HUDEP-2 (cell line): ENCODE measurements around the gene AMFR.
A peak's percentile ranks its signal among the peaks of the same experiment; 100 is the strongest.

ENCODE experiments used
- DNase-seq, 76 experiments: peaks; one replicate each; lab custom pipeline; 2025; ENCODE audit not compliant: unreplicated experiment in 76 of 76; lab: John Stamatoyannopoulos, UW

AMFR gene

GRCh38 chr16:56424791-56425438, 430 bp downstream of the AMFR start:
- peak in 7 of 76 experiments; percentile 26 to 48 (median 38) for DNase-seq

GRCh38 chr16:56424404-56424764, 961 bp downstream of the AMFR start:
- no peak for DNase-seq

- DNase-seq, result peak in 8 of 76 experiments; percentile 4 to 32 (median 21)
These were observed 1.6 kb downstream of the AMFR start for GRCh38 chr16:56423584-56424403.

GRCh38 chr16:56422896-56423441, 2.4 kb downstream of the AMFR start:
- DNase-seq, result no peak

- no peak for DNase-seq
These were observed 3.2 kb downstream of the AMFR start for GRCh38 chr16:56421976-56422669.

GRCh38 chr16:56421313-56421712, 4.0 kb downstream of the AMFR start:
- no peak for DNase-seq

GRCh38 chr16:56420613-56421012, 4.7 kb downstream of the AMFR start:
- DNase-seq, result no peak

GRCh38 chr16:56419740-56420548, 5.4 kb downstream of the AMFR start:
- DNase-seq, result no peak

- no peak for DNase-seq
These were observed 8.2 kb downstream of the AMFR start for GRCh38 chr16:56417138-56417537.

- no peak for DNase-seq
These were observed 9.5 kb downstream of the AMFR start for GRCh38 chr16:56415875-56416274.

GRCh38 chr16:56414366-56414765, 11.0 kb downstream of the AMFR start:
- no peak for DNase-seq

- DNase-seq, result no peak
These were observed 12.0 kb downstream of the AMFR start for GRCh38 chr16:56413381-56413780.

- no peak for DNase-seq
These were observed 13.7 kb downstream of the AMFR start for GRCh38 chr16:56411624-56412023.

- DNase-seq, result no peak
These were observed 14.2 kb downstream of the AMFR start for GRCh38 chr16:56411123-56411522.

GRCh38 chr16:56409195-56409594, 16.1 kb downstream of the AMFR start:
- DNase-seq, result no peak

- no peak for DNase-seq
These were observed 16.8 kb downstream of the AMFR start for GRCh38 chr16:56408379-56409098.

- DNase-seq, result no peak
These were observed 19.2 kb downstream of the AMFR start for GRCh38 chr16:56405977-56406672.

GRCh38 chr16:56401482-56401881, 23.9 kb downstream of the AMFR start:
- peak in 6 of 76 experiments; percentile 5 to 25 (median 11) for DNase-seq

- DNase-seq, result no peak
These were observed 24.9 kb downstream of the AMFR start for GRCh38 chr16:56400458-56400857.
